ENCODE data around the gene DDX51. TPM values are rescaled to one million over a fixed set of nuclear protein-coding genes. Genes with fewer than 3 reads are reported as not detected.

Gene DDX51
- total and polyA plus RNA-seq, 2 experiments from 2014 or later, result 3.7 to 7.5 TPM

DNA sequence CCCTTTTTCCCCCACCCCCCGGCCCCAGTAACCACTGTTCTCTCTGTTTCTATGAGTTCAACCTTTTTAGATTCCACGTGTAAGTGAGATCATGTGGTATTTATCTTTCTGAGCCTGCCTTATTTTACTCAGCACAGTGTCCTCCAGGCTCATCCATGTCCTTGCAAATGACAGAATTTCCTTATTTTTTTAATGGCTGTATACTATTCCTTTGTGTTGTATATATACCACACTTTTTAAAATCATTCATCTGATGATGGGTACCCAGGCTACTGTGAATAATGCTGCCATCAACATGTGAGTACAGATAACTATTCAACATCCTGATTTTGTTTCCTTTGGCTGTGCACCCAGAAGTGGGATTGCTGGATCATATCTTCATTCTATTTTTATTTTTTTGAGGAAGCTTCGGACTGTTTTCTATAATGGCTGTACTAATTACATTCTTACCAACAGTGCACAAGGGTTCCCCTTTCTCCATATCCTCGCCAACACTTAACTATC lies 54.7 kb downstream of the DDX51 start:
- Histone ChIP-seq H3K36me3 (ENCODE audit: low read depth) (peaks cover 22% of the 10 kb centered on the region; the same call in 1 of the 2 replicates), H3K4me1 (ENCODE audit: insufficient read depth) (peaks cover 10% of the 10 kb centered on the region; the same call in 1 of the 2 replicates), H3K9me2 (ENCODE audit: insufficient read depth) (no peaks in the 10 kb centered on the region), H4K20me1 (ENCODE audit: insufficient read depth) (no peaks in the 10 kb centered on the region), H3K4me3 (no peak overlapping the region), H3K9me3 (ENCODE audit: low read depth) (no peaks in the 10 kb centered on the region), H3F3A (ENCODE audit: insufficient read depth) (peaks cover 24% of the 10 kb centered on the region), H3K79me2 (ENCODE audit: insufficient read depth) (peaks cover 97% of the 10 kb centered on the region), H3K4me2 (ENCODE audit: unreplicated experiment) (no peak overlapping the region), H2AFZ (no peak overlapping the region), H3K9ac (no peak overlapping the region), H3K27me3 (replicated peaks; ENCODE audit: insufficient read depth) (no peaks in the 10 kb centered on the region), H3K27ac (no peak overlapping the region)
- TF ChIP-seq EZH2phosphoT487 (IDR thresholded peaks at IDR 0.05; ENCODE audit: insufficient read depth, low read depth) (no peak), EZH2 (IDR thresholded peaks at IDR 0.05; ENCODE audit: insufficient read depth, poor library complexity, severe bottlenecking) (no peak)
- in situ Hi-C loops (cut with MboI), result no loop called here
- no peak for DNase-seq
- 83 to 87% methylated on average over 4 of the region's 4 CpGs for WGBS, 2 experiments (ENCODE audit: low coverage in 1 of 2, low lambda C conversion rate in 2 of 2, missing lambda C conversion rate in 2 of 2)

Small RNA genes within 50 kb of the gene (small RNA-seq; reads per million reads assigned to genes)
- not detected for gene AC138466.3 (ENCODE audit: low read depth, low replicate concordance)

Other genes starting within 250 kb of the DDX51 start
- gene ULK1, start 249.7 kb downstream of the DDX51 start, total RNA-seq (2014; rRNA removed; shearing (Covaris generic)), result 6.9 and 7.1 TPM in 2 replicates
- gene ULK1, start 249.7 kb downstream of the DDX51 start, polyA plus RNA-seq (2016; fragmentation: Nextera tagmentation; extraction: Ambion mirVana), result 4.0 TPM in 2 replicates
- 13.9 and 18.9 TPM in 2 replicates for gene PUS1, start 215.0 kb downstream of the DDX51 start, total RNA-seq (2014; rRNA removed; shearing (Covaris generic))
- gene PUS1, start 215.0 kb downstream of the DDX51 start, polyA plus RNA-seq (2016; fragmentation: Nextera tagmentation; extraction: Ambion mirVana), result 13.0 and 14.0 TPM in 2 replicates
- 8.6 and 9.6 TPM in 2 replicates for gene EP400, start 194.4 kb downstream of the DDX51 start, total RNA-seq (2014; rRNA removed; shearing (Covaris generic))
- 9.3 and 9.4 TPM in 2 replicates for gene EP400, start 194.4 kb downstream of the DDX51 start, polyA plus RNA-seq (2016; fragmentation: Nextera tagmentation; extraction: Ambion mirVana)
- gene NOC4L, start 138 bp upstream of the DDX51 start, total RNA-seq (2014; rRNA removed; shearing (Covaris generic)), result 7.2 and 10.2 TPM in 2 replicates
- 22.7 and 23.1 TPM in 2 replicates for gene NOC4L, start 138 bp upstream of the DDX51 start, polyA plus RNA-seq (2016; fragmentation: Nextera tagmentation; extraction: Ambion mirVana)
- 1.4 and 1.5 TPM in 2 replicates for gene GALNT9, start 185.3 kb upstream of the DDX51 start, total RNA-seq (2014; rRNA removed; shearing (Covaris generic))
- 0.33 TPM in 2 replicates for gene GALNT9, start 185.3 kb upstream of the DDX51 start, polyA plus RNA-seq (2016; fragmentation: Nextera tagmentation; extraction: Ambion mirVana)